ENCODE measurements around the gene STEAP1B. TPM values are rescaled to one million over a fixed set of nuclear protein-coding genes. Genes with fewer than 3 reads are reported as not detected.
"Not testable (repeated sequence)": the region's sequence is repeated elsewhere in the genome, so short reads cannot be mapped to it uniquely, and the experiment has no call there.

The STEAP1B gene
- total RNA-seq, 1 donor from 2014 or later = 2.0 TPM

GRCh38 chr7:22496912-22497311 lies 3.1 kb downstream of the STEAP1B start:
- not testable (repeated sequence) for DNase-seq (ENCODE audit: low read depth)

DNA sequence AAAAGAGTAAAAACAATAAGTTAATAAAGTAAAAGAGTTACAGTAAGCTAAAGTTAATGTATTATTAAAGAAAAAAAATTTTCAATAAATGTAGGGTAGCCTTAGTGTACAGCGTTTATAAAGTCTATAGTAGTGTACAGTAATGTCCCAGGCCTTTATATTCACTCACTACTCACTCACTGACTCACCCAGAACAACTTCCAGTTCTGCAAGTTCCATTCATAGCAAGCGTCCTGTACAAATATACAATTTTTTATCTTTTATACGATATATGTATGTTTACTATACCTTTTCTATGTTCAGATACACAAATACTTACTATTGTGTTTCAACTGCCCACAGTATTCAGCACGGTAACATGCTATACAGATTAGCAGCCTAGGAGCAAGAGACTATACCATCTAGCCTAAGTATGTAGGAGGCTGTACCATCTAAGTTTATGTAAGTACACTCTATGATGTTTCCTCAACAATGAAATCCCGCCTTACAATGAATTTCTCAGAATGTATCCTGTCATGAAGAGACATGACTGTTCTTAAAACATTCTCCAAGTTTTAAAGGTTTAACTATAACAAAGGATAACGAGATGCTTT lies 3.6 kb downstream of the STEAP1B start:
- DNase-seq (ENCODE audit: low read depth) = not testable (repeated sequence)

- not testable (repeated sequence) for DNase-seq (ENCODE audit: low read depth)
Measured at GRCh38 chr7:22493160-22493925, 6.6 kb downstream of the STEAP1B start.

GRCh38 chr7:22488643-22489462 lies 11.1 kb downstream of the STEAP1B start:
- peak; percentile 49 for DNase-seq (ENCODE audit: low read depth)

GRCh38 chr7:22487978-22488642 lies 11.9 kb downstream of the STEAP1B start:
- no peak for DNase-seq (ENCODE audit: low read depth)

GRCh38 chr7:22486597-22486996 lies 13.4 kb downstream of the STEAP1B start:
- DNase-seq (ENCODE audit: low read depth) = no peak

DNA sequence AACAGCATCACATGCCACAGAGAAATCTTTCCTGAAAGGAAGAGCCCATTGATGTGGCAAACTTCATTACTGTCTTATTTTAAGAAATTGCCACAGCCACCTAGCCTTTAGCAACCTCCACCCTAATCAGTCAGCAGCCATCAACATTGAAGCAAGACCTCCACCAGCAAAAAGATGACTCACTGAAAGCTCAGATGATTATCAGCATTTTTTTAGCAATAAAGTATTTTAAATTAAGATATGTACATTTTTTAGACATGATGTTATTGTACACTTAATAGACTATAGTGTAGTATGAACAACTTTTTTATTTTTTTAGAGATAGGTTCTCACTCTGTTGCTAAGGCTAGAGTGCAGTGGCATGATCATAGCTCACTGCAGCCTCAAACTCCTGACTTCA lies 14.8 kb downstream of the STEAP1B start:
- DNase-seq (ENCODE audit: low read depth) = no peak

- no peak for DNase-seq (ENCODE audit: low read depth)
Measured at GRCh38 chr7:22482503-22482902, 17.5 kb downstream of the STEAP1B start.

DNA sequence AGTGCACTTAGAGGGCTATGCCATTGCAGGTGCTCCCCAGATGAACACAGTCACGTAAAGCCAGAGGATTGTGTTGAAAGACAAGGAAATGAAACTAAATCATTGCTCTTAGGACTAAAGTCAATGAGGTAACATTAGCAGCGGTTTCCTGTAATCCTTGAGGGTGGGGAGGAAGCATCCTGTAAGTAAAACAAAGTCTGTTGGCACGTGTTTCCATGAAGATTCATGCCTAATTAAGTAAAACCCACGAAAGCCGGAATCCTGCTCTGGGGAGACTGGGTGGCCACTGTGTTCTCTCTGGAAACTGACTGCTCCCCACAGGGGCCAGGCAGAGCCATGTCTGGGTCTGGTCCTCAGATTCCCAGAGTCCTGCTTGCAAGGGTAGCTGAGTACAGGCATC lies 18.3 kb downstream of the STEAP1B start:
- DNase-seq (ENCODE audit: low read depth) = peak; percentile 16

- DNase-seq (ENCODE audit: low read depth) = no peak
Measured at GRCh38 chr7:22480523-22481075, 19.4 kb downstream of the STEAP1B start.

DNA sequence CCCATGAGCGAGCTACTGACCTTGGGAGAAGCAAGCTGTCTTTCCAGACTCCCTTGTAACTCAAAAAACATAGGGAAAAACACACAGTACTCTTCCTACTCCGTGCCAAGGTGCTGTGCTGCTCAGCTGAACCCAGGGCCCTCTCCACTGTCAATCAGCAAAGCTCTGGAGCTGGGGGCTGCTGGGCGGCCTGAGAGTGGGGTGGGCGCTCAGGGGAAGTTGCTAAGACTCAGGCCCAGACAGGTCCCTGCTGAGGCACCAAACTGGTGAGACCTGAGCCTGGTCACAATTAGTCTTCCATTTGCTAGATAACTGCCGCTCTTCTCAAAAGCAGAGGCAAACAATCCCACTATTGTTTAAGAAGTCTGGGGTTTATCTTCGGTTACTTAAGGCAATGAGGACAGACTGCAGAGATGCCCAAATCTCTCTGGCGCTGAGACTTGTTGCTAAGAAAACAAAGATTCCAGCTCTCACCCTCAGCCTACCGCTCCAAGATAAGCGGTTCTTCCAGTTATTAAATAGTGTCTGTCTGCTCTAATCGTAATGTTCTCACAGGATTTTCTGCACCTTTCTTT lies 22.0 kb downstream of the STEAP1B start:
- DNase-seq (ENCODE audit: low read depth) = no peak

DNA sequence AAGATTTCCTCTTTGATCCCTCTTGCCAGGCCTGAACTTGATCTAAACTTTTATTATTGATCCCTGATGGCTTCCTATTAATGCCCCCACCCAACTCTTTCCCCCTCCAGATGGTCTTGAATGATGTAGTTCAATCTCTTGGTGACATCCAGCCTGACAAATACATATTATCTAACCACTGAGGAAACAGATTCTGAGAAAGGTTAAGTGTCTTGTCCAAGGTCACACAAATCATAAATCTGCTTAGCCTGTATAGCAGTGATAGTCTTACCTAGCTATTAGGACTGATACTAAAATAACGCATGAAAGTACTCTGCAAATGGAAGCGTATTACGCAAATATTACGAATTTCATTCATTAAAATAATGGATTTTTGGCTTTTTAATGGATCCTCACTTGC lies 22.7 kb downstream of the STEAP1B start:
- DNase-seq (ENCODE audit: low read depth) = no peak

DNA sequence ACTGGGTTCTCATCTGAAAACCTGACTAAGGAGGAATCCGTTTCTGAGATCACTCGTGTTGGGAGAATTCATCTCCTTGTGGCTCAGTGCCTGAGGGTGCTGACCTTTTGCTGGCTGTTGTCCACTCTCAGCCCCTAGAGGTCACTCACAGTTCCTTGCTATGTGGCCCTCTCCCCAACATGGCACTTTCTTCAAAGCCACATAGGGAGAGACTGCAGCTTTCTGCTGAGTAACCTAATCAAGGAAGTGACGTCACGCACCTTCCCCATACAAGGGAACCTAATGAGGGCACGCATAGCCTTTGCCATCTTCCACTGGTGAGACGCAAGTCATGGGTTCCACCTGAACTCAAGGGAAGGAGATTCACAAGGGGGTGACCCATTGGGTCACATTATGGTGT lies 23.2 kb downstream of the STEAP1B start:
- DNase-seq (ENCODE audit: low read depth) = no peak

DNA sequence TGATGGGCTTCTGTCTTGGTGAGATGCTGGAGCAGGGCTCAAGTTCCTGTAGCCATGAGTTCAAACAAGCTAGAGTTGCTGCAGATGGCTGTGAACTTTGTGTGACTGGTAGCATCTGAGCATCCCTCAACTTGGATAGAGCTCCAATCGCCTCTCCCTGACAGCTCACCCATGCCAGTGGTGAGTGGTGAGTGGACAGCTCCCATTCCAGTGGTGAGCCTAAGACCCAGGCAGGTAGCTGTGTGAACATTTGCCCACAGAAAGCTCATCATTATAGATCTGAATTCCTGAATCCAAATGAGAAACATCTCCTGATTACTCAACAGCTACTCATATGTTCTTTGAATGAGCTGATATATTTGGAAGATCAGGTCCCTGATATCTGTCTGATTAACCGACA lies 25.3 kb downstream of the STEAP1B start:
- no peak for DNase-seq (ENCODE audit: low read depth)

DNA sequence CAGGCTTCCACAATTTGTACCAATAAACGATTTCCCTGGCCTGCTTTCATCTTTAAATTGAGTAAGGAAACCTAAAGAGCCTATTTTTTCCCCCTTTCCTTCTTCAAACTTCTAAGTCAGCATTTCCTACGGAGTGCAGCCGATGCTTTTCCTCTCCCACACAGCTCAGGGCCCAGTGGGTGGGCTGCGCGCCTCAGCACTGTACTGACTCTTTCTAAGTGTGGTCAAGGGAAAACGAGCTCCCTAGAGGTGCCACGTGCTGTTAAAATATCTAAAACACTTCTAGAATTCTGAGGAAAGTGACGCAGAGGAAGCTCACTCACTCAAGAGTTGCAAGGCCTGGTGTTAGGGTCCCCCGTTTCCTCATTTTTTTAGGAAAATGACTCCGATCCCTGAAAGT lies 29.0 kb downstream of the STEAP1B start:
- DNase-seq (ENCODE audit: low read depth) = no peak

DNA sequence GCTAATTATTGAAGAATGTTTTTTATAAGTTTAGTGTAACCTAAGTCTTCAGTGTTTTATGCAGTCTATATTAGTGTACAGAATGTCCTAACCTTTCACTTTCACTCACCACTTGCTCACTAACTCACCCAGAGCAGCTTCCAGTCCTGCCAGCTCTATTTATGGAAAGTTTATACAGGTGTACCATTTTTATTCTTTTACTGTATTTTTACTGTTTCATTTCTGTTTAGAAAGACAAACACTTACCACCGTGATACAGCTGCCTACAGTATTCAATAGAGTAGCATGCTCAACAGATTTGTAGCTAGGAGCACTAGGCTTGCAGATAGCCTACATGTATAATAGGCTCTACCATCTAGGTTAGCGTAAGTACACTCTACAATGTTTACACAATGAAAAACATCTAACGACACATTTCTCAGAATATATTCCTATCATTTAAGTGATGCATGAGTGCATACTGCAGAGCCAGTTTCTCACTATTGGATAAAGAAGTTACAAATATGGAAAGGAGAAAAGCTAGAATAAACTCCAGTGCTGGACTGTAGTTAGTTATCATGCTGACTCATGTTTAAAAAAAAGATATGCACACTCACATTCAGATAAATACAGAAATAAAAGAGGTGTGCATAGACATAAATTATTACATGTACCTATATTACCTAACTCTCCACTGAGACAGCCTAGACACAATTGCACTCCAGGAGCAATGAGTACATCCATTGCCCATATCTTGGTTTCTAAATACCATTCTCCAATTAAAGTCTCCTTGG lies 30.4 kb downstream of the STEAP1B start:
- DNase-seq (ENCODE audit: low read depth) = no peak

DNA sequence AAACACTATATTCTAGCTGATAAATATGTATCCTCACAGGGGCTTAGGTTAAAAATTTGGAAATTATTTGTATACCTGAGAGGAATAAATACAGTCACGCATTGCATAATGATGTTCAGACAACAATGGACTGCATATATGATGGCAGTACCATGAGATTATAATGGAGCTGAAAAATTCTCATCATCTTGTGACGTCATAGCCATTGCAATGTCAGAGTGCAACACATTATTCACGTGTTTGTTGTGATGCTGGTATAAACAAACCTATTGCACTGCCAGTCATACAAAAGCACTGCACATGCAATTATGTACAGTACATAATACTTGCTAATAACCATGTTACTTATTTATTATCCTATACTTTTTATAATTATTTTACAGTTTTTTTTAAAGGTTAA lies 31.4 kb downstream of the STEAP1B start:
- DNase-seq (ENCODE audit: low read depth) = no peak

DNA sequence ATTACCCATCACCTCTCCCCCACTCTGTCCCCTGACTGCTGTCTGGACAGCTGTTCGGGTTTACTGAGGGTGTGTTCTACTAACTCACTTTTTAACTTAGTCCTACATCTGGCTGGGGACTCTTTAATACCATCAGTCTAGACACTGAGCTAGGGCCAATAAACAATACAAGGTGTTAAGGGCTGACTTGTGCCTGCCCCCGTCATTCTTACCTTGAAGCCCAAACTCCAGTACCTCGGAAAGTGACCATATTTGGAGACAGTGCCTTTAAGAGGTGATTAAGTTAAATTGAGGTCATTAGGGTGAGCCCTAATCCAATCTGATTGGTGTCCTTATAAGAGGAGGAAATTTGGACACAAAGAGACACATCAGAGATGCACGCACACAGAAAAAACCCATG lies 35.7 kb downstream of the STEAP1B start:
- no peak for DNase-seq (ENCODE audit: low read depth)

DNA sequence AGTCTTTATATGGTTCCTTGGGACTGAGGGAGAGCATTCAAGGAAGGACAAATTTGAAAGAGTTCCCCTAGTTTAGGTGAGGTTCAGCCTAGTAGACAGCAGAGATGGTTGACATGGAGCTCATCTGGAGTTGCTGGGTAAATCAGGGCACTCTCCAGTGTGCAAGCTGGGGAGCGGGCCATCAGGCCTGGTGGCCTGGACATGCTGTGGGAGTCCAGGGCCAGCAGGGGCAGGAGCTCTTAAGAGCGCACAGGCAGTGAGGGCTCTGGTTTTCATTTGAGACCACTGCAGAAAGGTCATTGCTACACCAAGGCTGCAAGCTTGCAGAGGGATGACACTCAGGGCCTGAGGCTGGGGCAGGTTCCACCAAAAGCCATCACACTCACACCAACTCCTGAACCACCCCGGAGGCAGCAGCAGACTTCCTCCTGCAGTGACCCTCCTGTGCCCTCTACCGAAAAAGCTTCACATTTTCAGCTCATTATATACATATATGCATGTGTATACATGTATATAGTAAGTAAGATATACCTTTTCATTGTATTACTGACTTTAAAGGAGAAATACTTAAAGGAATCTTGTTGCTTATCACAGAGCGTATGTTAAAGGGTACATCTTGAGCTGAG lies 39.5 kb downstream of the STEAP1B start:
- no peak for DNase-seq (ENCODE audit: low read depth)

- no peak for DNase-seq (ENCODE audit: low read depth)
Measured at GRCh38 chr7:22457471-22457870, 42.5 kb downstream of the STEAP1B start.
